HG03575 (cell line): ENCODE data around the gene C1orf210.

Source experiments
- ATAC-seq: cut with Tn5 transposase; IDR thresholded peaks from one replicate; pipeline ENCODE4 v1.9.1; 2021; ENCODE audit not compliant: unreplicated experiment, insufficient number of reproducible peaks, low FRiP score; ENCODE audit errors: extremely low read depth

Gene C1orf210

DNA sequence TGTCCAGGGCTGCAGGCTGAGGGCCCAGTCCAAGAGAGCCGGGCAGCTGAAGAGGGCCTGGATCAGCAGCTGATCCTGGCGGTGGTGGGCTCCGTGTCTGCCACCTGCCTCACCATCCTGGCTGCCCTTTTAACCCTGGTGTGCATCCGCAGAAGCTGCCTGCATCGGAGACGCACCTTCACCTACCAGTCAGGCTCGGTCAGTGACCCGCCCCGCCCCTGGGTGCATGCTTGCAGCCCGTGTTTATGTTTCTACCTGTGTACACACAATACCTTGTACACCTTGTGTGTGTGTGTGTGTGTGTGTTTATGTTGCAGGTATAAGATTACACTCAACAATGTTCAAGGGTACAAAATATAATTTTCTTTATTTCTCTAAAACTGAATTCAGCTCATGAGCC, 28.4 kb upstream of the C1orf210 start:
- no peak for ATAC-seq

DNA sequence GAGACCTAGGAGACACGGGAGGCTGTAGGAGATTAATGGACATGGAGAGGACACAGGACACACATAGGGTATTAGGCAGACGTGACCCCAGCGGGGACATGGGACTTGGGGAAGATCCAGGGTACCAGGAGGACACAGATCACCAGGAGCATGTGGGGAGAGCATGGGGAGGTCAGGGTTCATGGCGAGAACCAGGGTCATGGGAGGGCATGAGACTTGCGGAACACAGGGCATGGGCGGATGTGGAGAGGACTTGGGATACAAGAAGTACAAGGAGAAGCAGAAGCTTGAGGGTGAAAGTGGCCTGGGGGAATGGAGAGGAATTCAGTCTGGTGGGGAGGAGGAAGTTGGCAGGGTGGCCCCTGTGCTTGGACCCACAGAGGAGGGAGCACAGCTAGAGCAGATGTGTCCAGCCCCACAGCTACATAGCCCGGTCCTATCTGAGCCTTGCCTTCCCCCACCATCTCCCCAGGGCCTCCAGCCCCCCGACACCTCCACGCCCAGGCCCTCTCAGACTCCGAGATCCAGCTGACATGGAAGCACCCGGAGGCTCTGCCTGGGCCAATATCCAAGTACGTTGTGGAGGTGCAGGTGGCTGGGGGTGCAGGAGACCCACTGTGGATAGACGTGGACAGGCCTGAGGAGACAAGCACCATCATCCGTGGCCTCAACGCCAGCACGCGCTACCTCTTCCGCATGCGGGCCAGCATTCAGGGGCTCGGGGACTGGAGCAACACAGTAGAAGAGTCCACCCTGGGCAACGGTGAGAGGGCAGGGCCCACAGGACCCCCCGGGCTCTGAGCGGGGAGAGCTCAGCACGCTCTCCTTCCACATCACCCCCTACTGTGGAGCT, 27.5 kb upstream of the C1orf210 start:
- no peak for ATAC-seq

DNA sequence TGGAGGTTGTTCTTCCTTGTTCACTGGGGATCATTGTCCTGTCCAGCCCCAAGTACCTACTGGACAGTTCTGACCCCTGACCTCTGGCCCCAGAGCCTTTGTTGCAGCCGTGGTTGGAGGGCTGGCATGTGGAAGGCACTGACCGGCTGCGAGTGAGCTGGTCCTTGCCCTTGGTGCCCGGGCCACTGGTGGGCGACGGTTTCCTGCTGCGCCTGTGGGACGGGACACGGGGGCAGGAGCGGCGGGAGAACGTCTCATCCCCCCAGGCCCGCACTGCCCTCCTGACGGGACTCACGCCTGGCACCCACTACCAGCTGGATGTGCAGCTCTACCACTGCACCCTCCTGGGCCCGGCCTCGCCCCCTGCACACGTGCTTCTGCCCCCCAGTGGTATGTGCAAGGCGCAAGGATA, 26.8 kb upstream of the C1orf210 start:
- ATAC-seq, result no peak

DNA sequence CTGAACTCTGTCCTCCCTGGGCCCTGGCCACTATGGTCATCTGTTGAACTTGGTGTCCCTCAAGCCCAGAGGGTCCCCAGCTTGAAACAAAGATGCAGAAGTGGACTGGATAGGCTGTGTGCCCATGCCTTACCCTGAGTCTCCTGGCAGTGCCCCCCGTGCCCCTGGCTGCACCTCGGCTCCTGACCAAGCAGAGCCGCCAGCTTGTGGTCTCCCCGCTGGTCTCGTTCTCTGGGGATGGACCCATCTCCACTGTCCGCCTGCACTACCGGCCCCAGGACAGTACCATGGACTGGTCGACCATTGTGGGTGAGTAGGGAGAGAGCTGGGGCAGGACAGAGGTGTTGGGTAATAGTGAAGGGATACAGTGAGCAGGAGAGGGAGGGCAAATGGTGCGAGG, 26.1 kb upstream of the C1orf210 start:
- ATAC-seq, result no peak

DNA sequence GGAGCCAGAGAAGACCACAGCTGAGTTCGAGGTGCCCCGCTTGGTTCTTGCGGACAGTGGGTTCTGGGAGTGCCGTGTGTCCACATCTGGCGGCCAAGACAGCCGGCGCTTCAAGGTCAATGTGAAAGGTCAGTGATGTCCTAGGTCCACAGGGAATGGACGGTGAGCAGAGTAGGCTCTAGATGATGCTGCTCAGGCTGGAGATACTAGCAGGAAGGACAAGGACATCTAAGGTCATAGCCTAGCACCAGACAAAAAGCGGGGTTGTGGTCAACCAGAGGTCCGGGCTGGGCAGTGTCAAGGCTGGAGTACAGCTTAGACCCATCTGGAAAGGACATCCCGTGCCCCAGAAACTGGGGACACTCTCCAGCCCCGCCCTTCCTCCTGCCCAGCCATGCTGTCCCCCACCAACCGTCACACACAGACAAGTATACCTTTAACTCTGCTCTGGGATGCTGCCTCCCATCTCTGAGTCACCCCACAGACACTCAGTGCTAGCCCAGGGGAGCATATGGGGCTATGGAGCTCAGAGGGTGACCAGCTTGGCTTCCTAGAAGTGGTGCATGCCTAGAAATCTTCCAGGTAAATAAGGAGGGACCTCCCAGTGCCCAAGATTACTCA, 24.1 kb upstream of the C1orf210 start:
- no peak for ATAC-seq

DNA sequence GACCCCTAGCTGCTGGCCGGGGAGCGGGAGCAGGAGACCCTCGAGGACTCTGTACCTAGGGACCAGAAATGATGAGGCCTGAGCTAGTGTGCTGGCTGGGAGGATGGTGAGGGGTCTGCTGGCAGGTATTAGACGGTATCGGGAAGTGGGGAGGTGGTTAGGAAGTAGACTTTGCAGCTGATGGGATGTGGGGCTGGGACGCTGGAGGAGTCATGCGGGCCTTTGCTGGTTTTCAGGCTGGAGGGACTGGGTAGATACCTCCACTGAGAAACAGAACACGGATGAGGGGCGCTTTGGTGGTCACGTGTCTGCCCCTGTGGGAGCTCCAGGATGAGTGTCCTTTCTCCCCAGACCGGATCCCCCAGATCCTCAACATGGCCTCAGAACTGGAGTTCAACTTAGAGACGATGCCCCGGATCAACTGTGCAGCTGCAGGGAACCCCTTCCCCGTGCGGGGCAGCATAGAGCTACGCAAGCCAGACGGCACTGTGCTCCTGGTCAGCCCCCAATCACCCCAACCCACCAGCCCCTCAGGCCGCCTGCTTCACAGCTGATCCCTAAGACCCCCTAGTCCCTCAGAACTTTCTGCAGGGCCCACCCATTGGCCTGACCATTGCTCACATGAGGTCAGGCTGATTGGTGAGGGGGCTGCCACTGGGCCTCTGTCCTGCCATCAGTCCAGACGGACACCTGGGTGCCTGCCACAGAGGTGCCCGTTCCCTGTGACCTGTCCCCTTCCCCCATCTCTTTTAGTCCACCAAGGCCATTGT, 23.4 kb upstream of the C1orf210 start:
- ATAC-seq, result no peak

DNA sequence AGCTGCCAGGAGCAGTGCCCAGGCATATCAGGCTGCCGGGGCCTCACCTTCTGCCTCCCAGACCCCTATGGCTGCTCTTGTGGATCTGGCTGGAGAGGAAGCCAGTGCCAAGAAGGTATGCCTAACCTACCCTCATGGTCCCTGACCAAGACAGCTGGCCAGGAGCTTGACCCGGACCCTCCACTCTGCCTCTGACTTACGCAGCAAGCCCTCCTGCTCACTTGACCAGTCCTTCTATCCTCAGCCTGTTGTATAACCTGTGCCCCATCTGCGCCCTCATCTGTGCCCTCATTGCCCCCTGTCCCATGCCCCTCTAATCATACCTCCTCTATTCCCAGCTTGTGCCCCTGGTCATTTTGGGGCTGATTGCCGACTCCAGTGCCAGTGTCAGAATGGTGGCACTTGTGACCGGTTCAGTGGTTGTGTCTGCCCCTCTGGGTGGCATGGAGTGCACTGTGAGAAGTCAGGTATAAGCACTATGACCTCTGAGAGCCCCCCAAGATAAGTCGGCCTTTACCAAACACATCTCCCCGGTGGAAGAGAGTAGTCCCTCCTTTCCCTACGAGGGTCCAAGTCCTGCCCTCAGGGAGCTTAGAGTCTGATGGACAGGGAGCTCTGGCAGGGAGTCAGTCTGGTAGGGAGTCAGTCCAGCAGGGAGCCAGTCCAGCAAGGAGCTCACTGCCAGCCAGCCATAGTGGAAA, 22.2 kb upstream of the C1orf210 start:
- no peak for ATAC-seq

DNA sequence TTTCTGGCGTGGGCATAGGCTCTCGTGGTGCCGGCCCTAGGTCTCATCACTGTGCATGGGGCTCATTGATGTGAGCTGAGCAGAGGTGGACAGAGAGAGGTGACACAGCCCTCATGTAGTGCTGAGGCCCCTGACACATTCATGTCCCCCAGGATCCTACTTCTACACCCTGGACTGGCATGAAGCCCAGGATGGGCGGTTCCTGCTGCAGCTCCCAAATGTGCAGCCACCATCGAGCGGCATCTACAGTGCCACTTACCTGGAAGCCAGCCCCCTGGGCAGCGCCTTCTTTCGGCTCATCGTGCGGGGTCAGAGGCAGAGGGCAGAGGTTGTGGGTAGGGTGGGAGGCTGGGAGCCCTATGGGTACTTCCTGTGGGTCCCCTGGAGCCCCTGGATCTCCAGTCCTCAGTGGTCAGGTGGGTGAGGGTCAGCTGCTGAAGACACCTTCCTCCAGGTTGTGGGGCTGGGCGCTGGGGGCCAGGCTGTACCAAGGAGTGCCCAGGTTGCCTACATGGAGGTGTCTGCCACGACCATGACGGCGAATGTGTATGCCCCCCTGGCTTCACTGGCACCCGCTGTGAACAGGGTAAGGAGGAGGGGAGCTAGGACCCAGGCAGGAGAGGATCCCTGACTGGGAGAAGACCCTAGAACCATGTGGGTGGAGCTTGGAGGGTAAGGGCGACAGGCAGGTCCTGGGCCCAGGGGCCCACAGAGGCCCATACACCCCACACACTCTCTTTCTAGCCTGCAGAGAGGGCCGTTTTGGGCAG, 21.5 kb upstream of the C1orf210 start:
- ATAC-seq, result no peak

DNA sequence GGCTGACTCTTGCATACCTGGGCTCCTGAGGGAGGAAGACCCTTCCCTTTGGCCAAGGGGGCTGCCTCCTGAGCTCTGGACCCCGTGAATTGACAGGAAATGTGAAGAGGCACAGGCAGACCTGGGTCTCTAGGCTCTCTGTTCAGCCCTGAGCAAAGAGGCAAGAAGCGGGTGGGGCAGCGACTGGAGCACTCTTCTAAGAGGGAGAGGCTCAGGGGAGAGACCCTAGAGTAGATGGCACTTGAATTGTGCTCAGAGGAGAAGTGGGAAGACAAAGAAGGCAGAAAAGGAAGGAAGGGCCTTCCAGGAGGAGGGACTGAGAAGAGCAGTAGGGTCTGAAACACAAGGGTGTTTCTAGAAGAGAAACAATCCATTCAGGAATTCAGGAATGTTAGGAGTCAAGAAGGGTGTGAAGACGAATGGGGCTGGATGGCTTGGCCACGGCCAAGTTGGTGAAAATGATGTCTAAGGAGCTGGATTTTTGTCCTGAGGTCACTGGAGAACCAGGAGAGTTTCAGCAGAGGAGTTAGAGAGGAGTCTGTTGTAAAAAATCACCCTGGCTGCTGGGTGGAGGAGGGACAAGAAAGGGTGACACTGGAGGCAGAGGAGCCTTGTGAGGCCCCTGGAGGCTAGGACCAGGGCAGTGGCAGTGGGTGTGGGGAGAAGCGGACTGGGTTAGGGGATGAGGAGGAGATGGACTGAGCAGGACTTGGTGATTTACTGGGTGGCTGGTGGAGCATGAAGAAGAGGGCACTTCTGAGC, 20.7 kb upstream of the C1orf210 start:
- ATAC-seq, result no peak

DNA sequence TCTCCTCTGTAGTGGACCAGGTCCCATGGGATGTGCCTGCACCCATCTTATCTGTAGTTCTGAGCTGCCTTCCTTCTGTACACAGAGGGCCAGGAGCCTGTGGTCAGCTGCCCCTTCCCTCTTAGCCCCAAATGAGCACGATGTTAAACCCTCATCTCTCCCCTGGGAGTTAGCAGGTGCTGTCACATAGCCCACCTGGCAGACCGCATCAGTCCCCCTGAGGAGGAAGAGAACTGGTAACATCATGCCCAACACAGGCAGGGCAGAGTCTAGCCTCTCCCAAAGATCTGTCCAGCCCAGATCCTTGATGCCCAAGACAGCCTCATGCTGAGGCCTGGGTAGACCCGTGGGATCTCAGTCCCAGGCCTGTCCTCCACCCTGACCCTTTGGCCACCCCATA, 20.1 kb upstream of the C1orf210 start:
- ATAC-seq, result no peak

DNA sequence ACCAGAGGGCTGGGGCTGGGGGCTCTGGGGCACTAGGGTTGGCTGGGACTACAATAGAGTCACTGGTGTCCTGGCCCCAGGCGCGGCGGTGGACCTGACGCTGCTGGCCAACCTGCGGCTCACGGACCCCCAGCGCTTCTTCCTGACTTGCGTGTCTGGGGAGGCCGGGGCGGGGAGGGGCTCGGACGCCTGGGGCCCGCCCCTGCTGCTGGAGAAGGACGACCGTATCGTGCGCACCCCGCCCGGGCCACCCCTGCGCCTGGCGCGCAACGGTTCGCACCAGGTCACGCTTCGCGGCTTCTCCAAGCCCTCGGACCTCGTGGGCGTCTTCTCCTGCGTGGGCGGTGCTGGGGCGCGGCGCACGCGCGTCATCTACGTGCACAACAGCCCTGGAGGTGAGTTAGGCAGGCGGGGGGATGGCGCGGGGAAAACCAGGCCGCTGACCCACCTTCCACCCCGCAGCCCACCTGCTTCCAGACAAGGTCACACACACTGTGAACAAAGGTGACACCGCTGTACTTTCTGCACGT, 19.5 kb upstream of the C1orf210 start:
- ATAC-seq, result no peak

DNA sequence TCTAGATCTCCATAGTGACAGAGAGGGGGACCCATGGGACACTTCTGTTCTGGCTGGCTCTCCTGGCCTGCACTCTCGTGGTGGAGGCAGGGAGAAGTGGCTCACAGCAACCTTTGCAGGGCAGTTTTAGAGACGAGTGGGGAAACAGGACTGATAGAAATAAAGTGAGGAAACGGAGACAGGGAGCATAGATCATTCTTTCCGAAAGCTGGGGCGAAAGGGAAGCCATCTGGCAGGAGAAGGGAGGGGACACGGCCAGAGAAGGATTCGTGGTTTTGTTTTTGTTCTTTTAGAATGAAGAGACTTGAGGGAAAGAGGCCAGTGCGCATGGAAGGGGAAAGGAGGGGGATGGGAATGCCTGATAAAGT, 18.9 kb upstream of the C1orf210 start:
- ATAC-seq, result no peak

DNA sequence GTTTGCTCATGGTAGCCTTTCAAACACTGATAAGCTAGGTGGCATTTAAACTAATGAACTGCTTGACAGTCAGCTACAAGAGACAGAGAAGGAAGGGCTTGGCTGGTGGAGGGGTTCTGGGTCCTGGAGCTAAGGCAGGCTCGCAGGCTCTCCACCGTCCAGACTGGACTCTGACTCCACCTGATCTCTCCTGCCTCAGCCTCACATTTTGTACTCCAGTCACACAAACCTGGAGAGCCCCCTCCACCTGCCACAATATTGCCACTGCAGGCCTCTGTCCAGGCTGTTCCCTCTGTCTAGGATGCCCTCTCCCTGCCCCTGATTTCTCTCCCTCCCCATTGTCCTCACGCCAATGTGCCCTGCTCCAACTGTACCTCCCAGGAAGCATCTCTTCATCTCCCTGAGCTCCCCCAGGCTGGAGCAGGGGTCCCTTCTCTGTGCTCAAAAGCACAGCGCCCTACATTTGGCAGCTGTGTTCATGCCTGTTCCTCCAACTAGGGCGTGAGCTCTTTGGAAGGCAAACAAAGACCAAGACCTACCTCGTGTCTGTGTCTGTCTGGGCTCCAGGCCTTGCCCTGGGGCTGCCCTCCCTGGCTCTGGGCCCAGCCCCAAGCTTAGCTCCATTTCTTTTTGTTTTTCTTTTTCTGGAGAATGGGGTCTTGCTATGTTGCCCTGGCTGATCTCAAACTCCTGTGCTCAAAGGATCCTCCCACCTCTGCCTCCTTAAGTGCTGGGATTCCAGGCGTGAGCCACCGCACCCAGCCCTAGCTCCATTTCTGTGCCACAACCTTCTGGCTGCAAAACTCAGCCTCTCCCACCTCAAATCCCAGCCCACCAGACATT, 18.3 kb upstream of the C1orf210 start:
- no peak for ATAC-seq

DNA sequence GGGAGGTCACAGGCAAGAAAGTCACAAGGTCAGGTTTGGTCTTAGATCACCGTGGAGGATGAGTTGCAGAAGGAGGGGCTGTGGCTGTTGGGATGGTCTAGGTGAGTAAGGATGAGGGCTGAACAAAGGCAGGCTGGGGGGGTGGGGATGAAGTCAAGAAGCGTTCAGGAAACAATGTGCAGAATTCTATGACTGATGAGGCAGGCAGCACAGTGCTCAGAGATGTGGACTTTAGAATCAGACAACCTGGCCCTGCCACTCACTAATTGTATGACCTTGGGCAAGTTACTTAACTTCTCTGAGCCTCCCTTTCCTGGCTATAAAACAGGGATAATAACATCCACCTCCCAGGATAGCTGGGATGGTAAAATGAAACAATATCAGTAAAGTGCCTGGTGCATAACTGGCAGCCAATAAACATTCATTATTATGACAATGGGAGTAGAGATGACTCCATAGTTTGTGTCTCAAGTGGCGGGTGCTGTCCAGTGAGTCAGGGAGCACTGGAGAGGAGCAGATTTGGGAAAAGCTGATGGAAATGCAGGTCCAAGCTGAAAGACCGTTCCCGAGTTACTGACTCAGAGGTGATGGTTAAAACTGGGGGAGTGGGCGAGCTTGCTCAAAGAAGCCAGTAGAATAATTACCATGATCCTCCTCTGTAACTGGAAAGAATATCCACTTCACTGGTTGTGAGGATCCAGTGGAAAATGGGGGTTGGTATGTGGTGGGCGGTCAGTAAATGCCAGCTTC, 17.5 kb upstream of the C1orf210 start:
- no peak for ATAC-seq

DNA sequence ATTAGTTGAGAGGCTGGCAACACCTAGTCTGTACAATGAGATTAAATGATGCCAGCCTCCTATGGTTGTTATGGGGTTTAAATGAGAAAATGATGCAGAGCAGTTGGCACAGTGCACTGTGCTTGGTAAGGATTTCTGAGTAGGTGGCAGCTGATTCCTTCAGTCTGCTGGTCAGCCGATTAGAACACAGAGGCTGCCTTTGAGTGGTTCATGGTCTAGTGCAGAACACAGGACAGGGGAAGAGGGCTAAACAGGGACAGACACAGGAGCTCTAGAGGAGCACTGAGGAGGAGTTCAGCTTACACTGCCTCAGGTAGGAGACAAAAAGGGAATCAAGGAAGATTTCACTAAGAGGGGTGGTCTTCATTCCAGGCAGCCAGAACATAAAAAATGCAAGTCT, 16.8 kb upstream of the C1orf210 start:
- no peak for ATAC-seq

DNA sequence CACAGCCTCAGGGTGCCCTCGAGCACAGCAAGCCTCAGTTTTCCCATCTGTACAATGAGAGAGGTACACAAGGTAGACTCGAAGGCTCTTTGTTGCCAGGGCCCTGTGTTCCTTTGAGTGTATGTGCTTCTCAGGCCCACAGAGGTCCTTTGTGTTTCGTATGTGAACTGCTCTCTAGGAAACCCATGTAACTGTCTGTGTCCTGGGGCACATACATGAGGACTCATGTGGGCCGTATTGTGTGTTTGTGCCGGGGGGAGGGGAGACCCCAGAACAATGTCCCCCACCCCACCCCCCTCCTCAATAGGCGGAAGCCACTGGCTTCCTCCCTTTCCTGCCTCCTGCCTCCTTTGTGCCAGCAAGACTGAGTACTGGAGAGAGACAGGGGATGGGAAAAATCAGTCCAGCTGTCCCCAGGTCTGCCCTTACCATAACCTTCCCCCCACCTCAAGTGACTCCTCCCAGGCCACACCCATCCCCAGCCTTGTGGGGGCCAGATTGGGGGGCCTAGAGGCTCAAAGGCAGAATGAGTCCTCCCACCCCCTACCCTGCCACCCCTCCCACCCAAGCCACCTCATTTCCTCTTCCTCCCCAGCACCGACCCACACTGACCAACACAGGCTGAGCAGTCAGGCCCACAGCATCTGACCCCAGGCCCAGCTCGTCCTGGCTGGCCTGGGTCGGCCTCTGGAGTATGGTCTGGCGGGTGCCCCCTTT, 15.2 kb upstream of the C1orf210 start, which contains the start of gene TIE1:
Gene TIE1 (plus strand): TSS at position 605 of the 717 bp plus-strand sequence. CDS start 90 bp downstream, at position 695.
- no peak for ATAC-seq
